K562 (cell line): ENCODE data around the gene CLEC6A.

Experiments
- CREB1 ChIP-seq, 2 experiments: sonication (generic) in 1 of 2; formaldehyde crosslinking in 1 of 2; IDR thresholded peaks; 2 replicates each; pipeline versions ENCODE4 v1.6.1 to v1.8.0; 2012 to 2022; ENCODE audit warnings: inconsistent platforms in 1 of 2, mild to moderate bottlenecking in 1 of 2, missing genetic modification reagents in 1 of 2, moderate library complexity in 1 of 2
- CTCF ChIP-seq, 3 experiments: IDR thresholded peaks in 2 of 3; conservative IDR thresholded peaks in 1 of 3; 2 replicates each; pipeline ENCODE4 v1.5.1; 2011 to 2012; ENCODE audit warnings: low read length in 3 of 3, mild to moderate bottlenecking in 3 of 3, control low read depth in 2 of 3, improper control_type of control experiment in 1 of 3, inconsistent platforms in 1 of 3, low read depth in 1 of 3, mixed read lengths in 1 of 3, moderate library complexity in 1 of 3; ENCODE audit not compliant: insufficient read depth in 2 of 3
- EP300 ChIP-seq: IDR thresholded peaks from 2 replicates; pipeline ENCODE4 v1.6.1; 2012; ENCODE audit warnings: low read length, improper control_type of control experiment
- FIP1L1 ChIP-seq: fragments of 200-400 bp; formaldehyde crosslinking; IDR thresholded peaks from 2 replicates; pipeline ENCODE4 v1.6.1; 2018; ENCODE audit warnings: mild to moderate bottlenecking, low read depth, low read length; ENCODE audit not compliant: poor library complexity, severe bottlenecking
- JUN ChIP-seq, 2 experiments: sonication (generic) in 1 of 2; formaldehyde crosslinking in 1 of 2; IDR thresholded peaks; 2 replicates each; pipeline versions ENCODE4 v1.6.1 to v1.8.0; 2012 to 2022; ENCODE audit warnings: borderline replicate concordance in 2 of 2, mild to moderate bottlenecking in 2 of 2, improper control_type of control experiment in 1 of 2, low read depth in 1 of 2, low read length in 1 of 2, missing genetic modification reagents in 1 of 2
- MCM2 ChIP-seq: fragments of 450-650 bp; IDR thresholded peaks from 2 replicates; pipeline ENCODE4 v1.6.1; 2017; ENCODE audit warnings: low read depth, mild to moderate bottlenecking
- PHB2 ChIP-seq: fragments of 450-650 bp; IDR thresholded peaks from 2 replicates; pipeline ENCODE4 v1.6.1; 2017; ENCODE audit warnings: low read depth
- RFX7 ChIP-seq: fragments of 250-450 bp; sonication (Bioruptor Pico); IDR thresholded peaks from 2 replicates; pipeline ENCODE4 v1.5.1; 2021; ENCODE audit warnings: mild to moderate bottlenecking
- SRSF7 ChIP-seq: fragments of 200-400 bp; formaldehyde crosslinking; optimal IDR thresholded peaks from 2 replicates; pipeline ENCODE3; 2017; ENCODE audit warnings: mild to moderate bottlenecking, low read depth, low read length
- TCF7L2 ChIP-seq: fragments of 150-350 bp; IDR thresholded peaks from 2 replicates; pipeline ENCODE4 v1.6.1; 2016; ENCODE audit warnings: low read depth, mild to moderate bottlenecking, low read length, moderate library complexity

GRCh38 chr12:8453796-8454195 lies 2.0 kb upstream of the CLEC6A start:
- TF ChIP-seq CTCF (IDR thresholded peaks at IDR 0.05 in 2 of 3, conservative IDR thresholded peaks at IDR 0.05 in 1 of 3; ENCODE audit: insufficient read depth in 2 of 3, low read depth in 1 of 3, low read length in 3 of 3) (no peak), EP300 (no peak), SRSF7 (no peak), TCF7L2 (no peak), JUN (IDR thresholded peaks at IDR 0.05; ENCODE audit: borderline replicate concordance, low read depth, low read length) (no peak), JUN (CRISPR knock-in tag; IDR thresholded peaks at IDR 0.05; ENCODE audit: borderline replicate concordance) (no peak), PHB2 (no peak), MCM2 (no peak), CREB1 (IDR thresholded peaks at IDR 0.05) (no peak), CREB1 (CRISPR knock-in tag; IDR thresholded peaks at IDR 0.05) (no peak), FIP1L1 (no peak), RFX7 (no peak)
